SK-N-SH (cell line): ENCODE results near the gene FBLIM1. TPM values are rescaled to one million over a fixed set of nuclear protein-coding genes. Genes with fewer than 3 reads are reported as not detected.

Source experiments
- CTCF ChIA-PET: fragments of 300-600, 350-600 bp; formaldehyde crosslinking; extraction: SDS; loops from one replicate; lab custom pipeline; 2021; lab: Yijun Ruan, JAX
- POLR2A ChIA-PET: fragments of 350-600 bp; sonication (Branson Sonifier 250); formaldehyde crosslinking; extraction: SDS; loops from one replicate; lab custom pipeline; 2020; ENCODE audit warnings: antibody characterized with exemption, inconsistent platforms; lab: Yijun Ruan, JAX
- DNase-seq: peaks from one replicate; pipeline ENCODE4 v3.0.0; 2012
- H2AFZ ChIP-seq: fragments of 200-600 bp; sonication (generic); 2 replicates; pipeline ENCODE4 v1.8.1; 2016; ENCODE audit warnings: antibody characterized with exemption, mild to moderate bottlenecking, low read depth
- H3F3A ChIP-seq: fragments of 200-600 bp; sonication (generic); replicated peaks from 2 replicates; pipeline ENCODE3; 2016; ENCODE audit warnings: antibody characterized with exemption, mild to moderate bottlenecking; ENCODE audit not compliant: insufficient read depth
- H3K27ac ChIP-seq, 2 experiments: fragments of 200-500 bp in 1 of 2; fragments of 200-600 bp in 1 of 2; sonication (Bioruptor generic) in 1 of 2; sonication (generic), shearing (Covaris generic) in 1 of 2; 2 replicates each; pipeline versions ENCODE4 v1.5.1 to v1.6.1; 2014 to 2016; ENCODE audit warnings: low read depth in 2 of 2, inconsistent platforms in 1 of 2, low read length in 1 of 2, mild to moderate bottlenecking in 1 of 2, mixed read lengths in 1 of 2
- H3K27me3 ChIP-seq: fragments of 200-600 bp; sonication (generic), shearing (Covaris generic); 2 replicates; pipeline ENCODE4 v1.6.1; 2016; ENCODE audit warnings: mixed run types; ENCODE audit not compliant: insufficient read depth
- H3K36me3 ChIP-seq, 2 experiments: fragments of 200-500 bp in 1 of 2; fragments of 200-600 bp in 1 of 2; sonication (Bioruptor generic) in 1 of 2; sonication (generic) in 1 of 2; replicated peaks in 1 of 2; 2 replicates each; pipeline versions ENCODE3 to v1.5.1; 2014 to 2016; ENCODE audit warnings: low read length in 1 of 2, mild to moderate bottlenecking in 1 of 2; ENCODE audit not compliant: insufficient read depth in 2 of 2, control insufficient read depth in 1 of 2
- H3K4me1 ChIP-seq, 2 experiments: fragments of 200-500 bp in 1 of 2; fragments of 200-600 bp in 1 of 2; sonication (Bioruptor generic) in 1 of 2; sonication (generic), shearing (Covaris generic) in 1 of 2; 2 replicates each; pipeline versions ENCODE4 v1.5.1 to v1.6.1; 2014 to 2016; ENCODE audit warnings: low read depth in 1 of 2, low read length in 1 of 2, mixed run types in 1 of 2; ENCODE audit not compliant: insufficient read depth in 2 of 2, control insufficient read depth in 1 of 2
- H3K4me2 ChIP-seq: fragments of 200-600 bp; sonication (generic), shearing (Covaris generic); 2 replicates; pipeline ENCODE4 v1.6.1; 2017; ENCODE audit warnings: mixed run types
- H3K4me3 ChIP-seq, 2 experiments: fragments of 200-500 bp in 1 of 2; fragments of 200-600 bp in 1 of 2; sonication (Bioruptor generic) in 1 of 2; sonication (generic), shearing (Covaris generic) in 1 of 2; 2 replicates each; pipeline versions ENCODE4 v1.5.1 to v1.8.1; 2014 to 2016; ENCODE audit warnings: low read depth in 2 of 2, inconsistent platforms in 1 of 2, low read length in 1 of 2, mild to moderate bottlenecking in 1 of 2, mixed read lengths in 1 of 2, moderate library complexity in 1 of 2
- H3K79me2 ChIP-seq: fragments of 200-600 bp; sonication (generic); 2 replicates; pipeline ENCODE4 v1.8.1; 2017; ENCODE audit warnings: mild to moderate bottlenecking; ENCODE audit not compliant: insufficient read depth
- H3K9ac ChIP-seq: fragments of 200-600 bp; sonication (generic); 2 replicates; pipeline ENCODE4 v1.6.1; 2017; ENCODE audit warnings: mixed run types
- H3K9me2 ChIP-seq: fragments of 200-600 bp; sonication (generic); 2 replicates; pipeline ENCODE4 v1.6.1; 2017; ENCODE audit warnings: mixed run types
- H3K9me3 ChIP-seq: fragments of 200-600 bp; sonication (generic); 2 replicates; pipeline ENCODE4 v1.6.1; 2017; ENCODE audit warnings: mixed run types, mild to moderate bottlenecking, moderate library complexity
- H4K20me1 ChIP-seq: fragments of 200-600 bp; sonication (generic); 2 replicates; pipeline ENCODE4 v1.6.1; 2017; ENCODE audit warnings: mild to moderate bottlenecking, mixed run types; ENCODE audit not compliant: insufficient read depth
- EP300 ChIP-seq, 2 experiments: IDR thresholded peaks; 2 replicates each; pipeline versions ENCODE4 v1.4.0 to v1.6.1; 2012; ENCODE audit warnings: borderline replicate concordance in 1 of 2, low read depth in 1 of 2, low read length in 1 of 2
- FOXM1 ChIP-seq: IDR thresholded peaks from 2 replicates; pipeline ENCODE4 v1.4.0; 2012; ENCODE audit warnings: low read depth, mild to moderate bottlenecking
- GATA2 ChIP-seq: sonication (generic); formaldehyde crosslinking; IDR thresholded peaks from 2 replicates; pipeline ENCODE4 v1.5.0; 2020; ENCODE audit warnings: mild to moderate bottlenecking, missing genetic modification reagents
- MEF2A ChIP-seq: IDR thresholded peaks from 2 replicates; pipeline ENCODE4 v1.4.0; 2012; ENCODE audit warnings: low read depth, borderline replicate concordance
- POLR2AphosphoS5 ChIP-seq: IDR thresholded peaks from 2 replicates; pipeline ENCODE4 v1.6.1; 2012; ENCODE audit warnings: low read depth, low read length
- RFX5 ChIP-seq: IDR thresholded peaks from 2 replicates; pipeline ENCODE4 v1.6.1; 2012; ENCODE audit warnings: mild to moderate bottlenecking, improper control_type of control experiment, low read length
- SMC3 ChIP-seq: IDR thresholded peaks from 2 replicates; pipeline ENCODE4 v1.6.1; 2012; ENCODE audit warnings: low read depth, low read length, improper control_type of control experiment
- TAF1 ChIP-seq: IDR thresholded peaks from 2 replicates; pipeline ENCODE4 v1.6.1; 2012; ENCODE audit warnings: low read depth, mild to moderate bottlenecking, low read length, moderate library complexity, borderline replicate concordance
- TEAD4 ChIP-seq: IDR thresholded peaks from 2 replicates; pipeline ENCODE4 v1.4.0; 2012; ENCODE audit warnings: mild to moderate bottlenecking, borderline replicate concordance; ENCODE audit not compliant: insufficient read depth
- YY1 ChIP-seq: IDR thresholded peaks from 2 replicates; pipeline ENCODE4 v1.4.0; 2012; ENCODE audit warnings: low read depth, mild to moderate bottlenecking
- WGBS: methylation state at CpG from one replicate; pipeline ENCODE4 v1.1.6; 2017; ENCODE audit warnings: low lambda C conversion rate; 5-methylcytosine and 5-hydroxymethylcytosine counted together
- polyA plus RNA-seq, 3 experiments: library from polyadenylated mRNA; depleted of rRNA; stranded (reverse); fragments of >200 nt; gene quantifications; 2 replicates each; pipeline ENCODE4 v1.2.3, GENCODE V29; 2012
- TF ChIP-seq, protein P1 (sequence below): fragments of 200-600 bp; sonication (generic); IDR thresholded peaks from 2 replicates; pipeline ENCODE4 v1.6.1; 2017; ENCODE audit warnings: antibody characterized with exemption, mild to moderate bottlenecking, moderate library complexity
- TF ChIP-seq, protein P2 (sequence below): fragments of 150-350 bp; IDR thresholded peaks from 2 replicates; pipeline ENCODE4 v1.6.1; 2017; ENCODE audit warnings: antibody characterized with exemption, low read length, low read depth, borderline replicate concordance
- TF ChIP-seq, protein P3 (sequence below): IDR thresholded peaks from 2 replicates; pipeline ENCODE4; 2012
- TF ChIP-seq, protein P4 (sequence below): IDR thresholded peaks from 2 replicates; pipeline ENCODE4 v1.4.0; 2012; ENCODE audit warnings: low read depth, borderline replicate concordance

The FBLIM1 gene
- polyA plus RNA-seq, 1 of the 3 experiments (the other 2 are of a cell fraction): 89.8 TPM

DNA sequence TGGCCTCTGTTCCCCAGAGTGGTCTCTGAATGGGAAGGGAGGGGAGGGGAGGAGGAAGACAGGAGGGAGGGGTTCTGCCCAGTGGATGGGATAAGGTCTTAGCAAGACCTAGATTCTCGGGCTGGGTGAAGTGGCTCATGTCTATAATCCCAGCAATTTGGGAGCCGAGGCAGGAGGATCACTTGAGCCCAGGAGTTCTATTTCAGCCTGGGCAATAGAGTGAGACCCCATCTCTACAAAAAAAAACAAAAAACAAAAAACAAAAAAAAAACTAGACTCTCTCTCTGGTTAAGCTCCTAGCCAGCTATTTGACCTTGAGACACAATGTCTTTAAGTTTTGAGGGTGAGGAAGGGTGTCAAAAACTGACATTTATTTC, 37.5 kb downstream of the FBLIM1 start:
- peak overlapping the region; percentile 20 to 97; a peak in 3 of 4 replicates for H3K27ac ChIP-seq
- peaks cover 20 to 45% of the 10 kb centered on the region in 2 experiments; a peak in 3 of 4 replicates for H3K4me1 ChIP-seq

More for the DNA sequence above, 37.5 kb downstream of the FBLIM1 start:
- Histone ChIP-seq H2AFZ (no peak overlapping the region), H3K4me2 (peak overlapping the region; percentile 59; the same call in 1 of the 2 replicates), H3K9me3 (no peaks in the 10 kb centered on the region), H4K20me1 (no peaks in the 10 kb centered on the region), H3K4me3 (no peak overlapping the region), H3K79me2 (no peaks in the 10 kb centered on the region; the same call in 1 of the 2 replicates), H3F3A (peaks cover 66% of the 10 kb centered on the region), H3K36me3 (no peaks in the 10 kb centered on the region), H3K9me2 (no peaks in the 10 kb centered on the region), H3K9ac (peak overlapping the region; percentile 70; the same call in 1 of the 2 replicates), H3K27me3 (no peaks in the 10 kb centered on the region)
- CTCF ChIA-PET: interaction anchor here (0.7 to 3.6 kb wide), 6 partner anchors 19 to 214 kb away, joined by 3 to 17 read pairs (median 4); no protein-coding TSS in a partner anchor
- no peak for TF ChIP-seq RFX5
- no peak for TF ChIP-seq FOXM1
- TF ChIP-seq GATA2 (CRISPR knock-in tag): no peak
- no peak for TF ChIP-seq TEAD4
- no peak for TF ChIP-seq TAF1
- TF ChIP-seq, protein P1, sequence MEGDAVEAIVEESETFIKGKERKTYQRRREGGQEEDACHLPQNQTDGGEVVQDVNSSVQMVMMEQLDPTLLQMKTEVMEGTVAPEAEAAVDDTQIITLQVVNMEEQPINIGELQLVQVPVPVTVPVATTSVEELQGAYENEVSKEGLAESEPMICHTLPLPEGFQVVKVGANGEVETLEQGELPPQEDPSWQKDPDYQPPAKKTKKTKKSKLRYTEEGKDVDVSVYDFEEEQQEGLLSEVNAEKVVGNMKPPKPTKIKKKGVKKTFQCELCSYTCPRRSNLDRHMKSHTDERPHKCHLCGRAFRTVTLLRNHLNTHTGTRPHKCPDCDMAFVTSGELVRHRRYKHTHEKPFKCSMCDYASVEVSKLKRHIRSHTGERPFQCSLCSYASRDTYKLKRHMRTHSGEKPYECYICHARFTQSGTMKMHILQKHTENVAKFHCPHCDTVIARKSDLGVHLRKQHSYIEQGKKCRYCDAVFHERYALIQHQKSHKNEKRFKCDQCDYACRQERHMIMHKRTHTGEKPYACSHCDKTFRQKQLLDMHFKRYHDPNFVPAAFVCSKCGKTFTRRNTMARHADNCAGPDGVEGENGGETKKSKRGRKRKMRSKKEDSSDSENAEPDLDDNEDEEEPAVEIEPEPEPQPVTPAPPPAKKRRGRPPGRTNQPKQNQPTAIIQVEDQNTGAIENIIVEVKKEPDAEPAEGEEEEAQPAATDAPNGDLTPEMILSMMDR: no peak
- no peak for TF ChIP-seq SMC3
- TF ChIP-seq POLR2AphosphoS5: no peak
- no peak for TF ChIP-seq YY1
- TF ChIP-seq, protein P2, sequence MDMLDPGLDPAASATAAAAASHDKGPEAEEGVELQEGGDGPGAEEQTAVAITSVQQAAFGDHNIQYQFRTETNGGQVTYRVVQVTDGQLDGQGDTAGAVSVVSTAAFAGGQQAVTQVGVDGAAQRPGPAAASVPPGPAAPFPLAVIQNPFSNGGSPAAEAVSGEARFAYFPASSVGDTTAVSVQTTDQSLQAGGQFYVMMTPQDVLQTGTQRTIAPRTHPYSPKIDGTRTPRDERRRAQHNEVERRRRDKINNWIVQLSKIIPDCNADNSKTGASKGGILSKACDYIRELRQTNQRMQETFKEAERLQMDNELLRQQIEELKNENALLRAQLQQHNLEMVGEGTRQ: no peak
- TF ChIP-seq, protein P3, sequence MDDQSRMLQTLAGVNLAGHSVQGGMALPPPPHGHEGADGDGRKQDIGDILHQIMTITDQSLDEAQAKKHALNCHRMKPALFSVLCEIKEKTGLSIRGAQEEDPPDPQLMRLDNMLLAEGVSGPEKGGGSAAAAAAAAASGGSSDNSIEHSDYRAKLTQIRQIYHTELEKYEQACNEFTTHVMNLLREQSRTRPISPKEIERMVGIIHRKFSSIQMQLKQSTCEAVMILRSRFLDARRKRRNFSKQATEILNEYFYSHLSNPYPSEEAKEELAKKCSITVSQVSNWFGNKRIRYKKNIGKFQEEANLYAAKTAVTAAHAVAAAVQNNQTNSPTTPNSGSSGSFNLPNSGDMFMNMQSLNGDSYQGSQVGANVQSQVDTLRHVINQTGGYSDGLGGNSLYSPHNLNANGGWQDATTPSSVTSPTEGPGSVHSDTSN: no peak
- TF ChIP-seq, protein P4, sequence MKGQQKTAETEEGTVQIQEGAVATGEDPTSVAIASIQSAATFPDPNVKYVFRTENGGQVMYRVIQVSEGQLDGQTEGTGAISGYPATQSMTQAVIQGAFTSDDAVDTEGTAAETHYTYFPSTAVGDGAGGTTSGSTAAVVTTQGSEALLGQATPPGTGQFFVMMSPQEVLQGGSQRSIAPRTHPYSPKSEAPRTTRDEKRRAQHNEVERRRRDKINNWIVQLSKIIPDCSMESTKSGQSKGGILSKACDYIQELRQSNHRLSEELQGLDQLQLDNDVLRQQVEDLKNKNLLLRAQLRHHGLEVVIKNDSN: no peak
- no peak for TF ChIP-seq MEF2A
- TF ChIP-seq EP300 (IDR thresholded peaks at IDR 0.05; ENCODE audit: borderline replicate concordance in 1 of 2, low read depth in 1 of 2, low read length in 1 of 2): no peak
- POLR2A ChIA-PET: interaction anchor here (1.2 kb wide), 1 partner anchor 180 kb away, joined by 3 read pairs; the partner anchor contains the start of gene ZBTB17
- WGBS: 94% methylated on average over 2 of the region's 2 CpGs
- no peak for DNase-seq
